ENCODE measurements around the gene DENND1A.
"Not testable (repeated sequence)": the region's sequence is repeated elsewhere in the genome, so short reads cannot be mapped to it uniquely, and the experiment has no call there.

DENND1A gene

GRCh38 chr9:123757960-123758359 is 172.0 kb downstream of the DENND1A start:
- DNase-seq = peak in 1 of 3 donors; percentile 9

DNA sequence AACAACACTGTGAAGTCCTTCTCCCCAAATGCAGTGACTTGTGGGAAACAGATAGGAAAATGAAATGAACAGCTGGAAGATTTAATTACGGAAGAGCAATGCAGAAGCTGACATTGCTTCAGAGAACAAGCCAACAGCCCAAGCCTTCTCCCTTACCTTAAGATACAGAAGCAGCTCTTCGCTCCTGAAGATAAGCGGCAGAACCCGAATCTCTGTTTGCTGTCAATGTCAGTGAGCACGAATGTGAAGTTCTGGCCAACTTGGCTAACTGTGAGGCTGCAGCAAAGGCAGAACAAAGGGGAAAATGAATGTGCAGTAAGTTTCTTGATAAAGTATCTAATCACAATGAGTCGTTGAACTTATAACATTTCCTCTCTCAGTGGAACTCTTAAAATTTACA is 172.4 kb downstream of the DENND1A start:
- no peak for DNase-seq

- DNase-seq = peak in 1 of 3 donors; percentile 29
These were observed 173.3 kb downstream of the DENND1A start for GRCh38 chr9:123756484-123757106.

GRCh38 chr9:123753669-123754258 is 176.2 kb downstream of the DENND1A start:
- peak in 1 of 3 donors; percentile 8 for DNase-seq

GRCh38 chr9:123753016-123753415 is 176.9 kb downstream of the DENND1A start:
- no peak for DNase-seq

DNA sequence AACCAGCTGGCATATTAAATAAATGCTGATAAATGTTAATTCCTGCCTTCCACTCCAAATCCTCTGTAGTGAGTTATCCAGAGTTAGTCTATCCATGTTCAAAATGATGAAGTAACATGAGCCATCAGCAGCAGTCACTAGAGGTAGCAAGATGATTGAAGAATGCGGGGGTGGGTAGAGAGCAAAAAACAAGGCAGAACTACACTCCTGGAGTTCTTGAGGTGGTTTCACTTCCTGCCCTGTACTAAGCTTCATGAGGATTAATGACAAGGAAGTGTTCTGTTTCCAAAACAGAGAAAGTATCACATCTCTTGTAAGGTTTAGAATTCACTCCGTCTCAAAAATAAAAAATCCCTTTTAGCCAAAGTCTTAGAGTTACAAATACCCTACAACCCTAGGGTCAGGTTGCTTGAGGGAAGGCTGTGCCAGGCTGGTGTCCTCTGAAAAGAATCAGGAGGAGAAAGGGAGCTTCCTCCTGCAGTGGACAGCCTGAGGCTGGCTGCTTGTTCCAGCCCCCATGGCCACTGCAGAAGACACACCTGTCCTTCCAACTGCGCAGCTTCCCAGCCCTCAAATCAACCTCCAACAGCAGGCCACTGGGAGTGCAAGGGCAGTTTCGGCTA is 180.2 kb downstream of the DENND1A start:
- DNase-seq = peak; percentile 73 to 76 (median 75)

DNA sequence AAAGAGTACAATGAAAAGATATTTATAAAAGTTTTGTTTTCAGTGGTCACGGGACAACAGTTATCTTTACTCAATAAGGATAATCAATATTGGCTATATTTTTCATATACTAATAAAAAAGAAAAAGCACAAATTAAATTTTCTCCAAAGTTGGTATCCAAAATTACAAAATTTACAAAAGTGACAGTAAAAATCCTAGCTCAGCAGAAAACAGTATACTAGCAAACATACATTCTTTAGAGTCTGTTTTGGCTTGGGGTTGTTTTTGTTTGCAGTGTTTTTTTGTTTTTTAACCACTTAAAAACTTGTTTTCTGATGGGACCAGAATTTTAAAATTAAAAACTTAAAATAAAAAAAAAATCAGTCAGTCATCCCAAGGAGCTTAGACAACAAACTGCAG is 183.2 kb downstream of the DENND1A start:
- DNase-seq = no peak

GRCh38 chr9:123745933-123746332 is 184.0 kb downstream of the DENND1A start:
- no peak for DNase-seq

GRCh38 chr9:123745451-123745850 is 184.5 kb downstream of the DENND1A start:
- no peak for DNase-seq

- no peak for DNase-seq
These were observed 186.2 kb downstream of the DENND1A start for GRCh38 chr9:123743737-123744136.

DNA sequence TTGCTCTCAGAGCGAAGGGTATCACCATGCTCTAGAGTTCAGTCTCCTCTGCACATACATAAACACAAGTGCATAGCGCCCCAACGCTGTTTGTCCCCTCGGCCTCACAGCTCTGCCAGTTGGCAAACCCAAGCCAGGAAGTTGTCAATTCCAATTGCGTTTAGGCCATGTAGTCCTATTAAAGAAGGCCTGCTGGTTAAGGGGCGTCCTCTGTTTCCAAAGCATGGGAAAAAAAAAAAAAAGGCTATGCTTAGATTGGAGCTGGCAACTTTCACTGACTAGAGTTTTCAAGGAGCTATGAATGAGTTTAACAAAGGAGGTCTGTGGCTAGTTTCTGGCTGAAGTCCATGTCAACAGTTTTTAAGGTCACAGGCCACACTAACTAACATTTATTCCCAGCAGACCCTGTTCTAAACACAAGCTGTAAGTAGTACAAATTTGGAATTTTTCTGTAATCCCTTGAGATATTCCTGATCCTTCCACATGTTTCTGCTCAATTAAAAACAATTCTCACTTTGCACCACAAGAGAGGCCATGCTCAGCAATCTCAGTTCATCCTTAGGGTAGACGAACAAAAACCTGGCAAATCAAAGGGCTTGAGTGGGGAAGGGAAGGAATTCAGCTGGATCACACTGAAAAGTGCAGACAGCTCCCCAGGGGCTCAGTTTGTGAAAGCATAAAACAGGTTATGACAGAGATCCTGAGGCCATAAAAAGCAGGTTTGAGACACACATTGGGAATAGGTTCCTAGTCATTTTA is 187.7 kb downstream of the DENND1A start:
- DNase-seq = no peak

- no peak for DNase-seq
These were observed 188.7 kb downstream of the DENND1A start for GRCh38 chr9:123741214-123741613.

GRCh38 chr9:123739902-123740301 is 190.0 kb downstream of the DENND1A start:
- DNase-seq = no peak

DNA sequence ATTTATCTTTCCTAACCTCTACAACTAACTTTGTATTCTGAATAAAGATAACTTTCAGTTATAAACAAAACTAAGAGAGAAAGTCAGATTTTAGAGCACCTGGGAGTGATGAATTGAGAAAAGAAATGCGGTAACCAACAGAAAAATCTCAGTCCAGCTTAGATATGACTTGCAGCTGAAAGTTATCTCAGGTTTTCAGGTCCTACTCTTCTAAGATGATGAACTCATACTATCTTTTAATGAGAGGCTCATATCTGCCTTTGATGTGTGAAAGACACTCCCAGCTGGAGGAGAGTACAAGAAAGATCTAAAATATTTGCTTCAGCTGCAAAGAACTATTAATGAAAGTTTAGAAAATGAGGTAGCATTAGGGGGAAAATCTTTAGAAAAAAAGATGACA is 190.5 kb downstream of the DENND1A start:
- DNase-seq = no peak

DNA sequence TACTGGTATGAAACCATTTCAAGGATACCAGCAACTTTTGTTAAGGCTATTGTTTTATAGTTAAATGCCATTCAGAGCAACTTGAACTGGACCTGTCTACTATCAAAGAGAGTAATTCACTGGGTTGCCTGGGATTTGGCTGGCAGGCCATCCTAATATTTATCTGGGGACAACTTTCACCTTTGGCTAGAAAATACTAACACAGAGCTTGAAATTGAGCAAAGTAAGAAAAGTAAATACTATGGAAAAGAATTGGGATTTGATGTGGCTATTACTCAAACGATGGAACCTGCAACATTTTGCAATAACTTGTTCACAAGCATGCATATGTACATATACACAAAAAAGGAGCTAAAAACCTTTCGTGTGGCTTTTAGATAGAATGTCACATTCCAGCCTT is 191.3 kb downstream of the DENND1A start:
- no peak for DNase-seq

GRCh38 chr9:123735376-123735775 is 194.6 kb downstream of the DENND1A start:
- no peak for DNase-seq

DNA sequence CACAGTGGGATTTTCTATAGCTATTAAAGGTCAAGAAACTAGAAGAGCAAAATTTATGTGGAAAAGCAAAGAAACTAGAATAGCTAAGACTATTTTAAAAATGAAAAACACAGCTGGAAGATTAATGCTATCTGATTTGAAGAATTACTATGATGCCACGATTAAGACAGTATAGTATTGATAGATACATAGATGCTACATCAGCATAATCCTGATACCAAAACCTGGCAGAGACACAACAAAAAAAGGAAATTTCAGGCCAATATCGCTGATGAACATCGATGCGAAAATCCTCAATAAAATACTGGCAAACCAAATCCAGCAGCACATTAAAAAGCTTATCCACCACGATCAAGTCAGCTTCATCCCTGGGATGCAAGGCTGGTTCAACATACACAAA is 201.4 kb downstream of the DENND1A start:
- not testable (repeated sequence) for DNase-seq

DNA sequence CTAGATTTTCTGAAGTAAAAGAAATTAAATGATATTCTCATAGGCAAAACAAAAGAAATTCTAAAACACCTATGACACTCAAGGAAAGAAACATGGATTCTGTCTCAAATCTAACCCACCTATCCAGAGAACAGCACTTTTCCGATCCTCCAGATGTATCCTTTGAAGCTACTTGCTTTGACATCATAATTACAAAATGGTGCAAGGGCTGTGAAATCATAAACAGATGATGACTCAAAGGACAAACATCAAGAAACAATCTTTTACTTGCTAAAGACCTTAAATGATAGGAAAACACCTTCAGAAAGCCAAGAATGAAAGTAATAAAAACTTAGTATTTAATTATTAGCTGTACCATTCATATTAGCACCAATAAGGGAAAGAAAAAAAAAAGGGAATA is 202.6 kb downstream of the DENND1A start:
- DNase-seq = no peak

GRCh38 chr9:123725389-123725788 is 204.5 kb downstream of the DENND1A start:
- DNase-seq = no peak

DNA sequence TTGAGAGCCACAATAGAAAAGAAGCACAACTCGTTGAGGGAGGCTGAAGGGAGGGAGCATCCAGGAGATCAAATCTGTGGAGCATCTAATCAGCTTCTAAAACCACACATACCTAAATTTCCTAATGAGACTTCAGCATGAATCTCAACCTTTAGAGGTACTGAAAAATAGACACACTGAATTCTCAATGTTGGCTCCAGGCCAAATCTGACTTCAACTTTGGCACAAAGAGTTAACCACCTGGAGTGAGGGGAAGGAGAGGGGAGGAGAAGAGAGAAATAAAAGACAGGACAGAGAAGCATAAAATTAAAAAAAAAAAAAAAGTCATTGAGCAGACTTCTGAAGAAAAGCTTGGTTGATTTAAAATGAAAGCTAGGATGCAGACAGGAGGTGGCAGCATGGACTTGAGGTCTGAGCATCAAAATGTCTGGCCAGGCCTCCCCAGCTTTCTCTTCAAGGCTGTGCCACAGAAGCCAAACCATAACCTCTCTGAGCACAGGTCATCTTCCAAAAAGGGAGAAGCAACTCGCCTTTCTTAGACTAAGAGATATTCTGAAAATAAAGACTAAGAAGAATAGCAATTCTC is 205.6 kb downstream of the DENND1A start:
- DNase-seq = peak; percentile 20 to 37 (median 24)

DNA sequence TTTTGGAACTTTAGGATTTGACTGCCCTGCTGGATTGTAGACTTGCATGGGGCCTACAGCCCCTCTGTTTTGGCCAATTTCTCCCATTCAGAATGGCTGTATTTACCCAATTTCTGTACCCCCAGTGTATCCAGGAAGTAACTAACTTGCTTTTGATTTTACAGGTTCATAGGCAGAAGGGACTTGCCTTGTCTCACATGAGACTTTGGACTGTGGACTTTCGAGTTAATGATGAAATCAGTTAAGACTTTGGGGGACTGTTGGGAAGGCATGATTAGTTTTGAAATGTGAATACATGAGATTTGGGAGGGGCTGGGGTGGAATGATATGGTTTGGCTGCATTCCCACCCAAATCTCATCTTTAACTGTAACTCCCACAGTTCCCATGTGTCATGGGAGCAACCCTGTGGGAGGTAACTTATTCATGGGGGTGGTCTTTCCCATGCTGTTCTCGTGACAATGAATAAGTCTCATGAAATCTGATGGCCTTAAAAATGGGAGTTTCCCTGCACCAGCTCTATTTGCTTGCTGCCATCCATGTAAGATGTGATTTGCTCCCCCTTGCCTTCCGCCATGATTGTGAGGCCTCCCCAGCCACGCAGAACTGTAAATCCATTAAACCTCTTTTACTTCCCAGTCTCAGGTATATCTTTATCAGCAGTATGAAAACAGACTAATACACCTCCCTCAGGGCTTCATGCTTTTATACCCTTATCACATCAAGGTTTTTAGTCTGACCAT is 206.6 kb downstream of the DENND1A start:
- no peak for DNase-seq

DNA sequence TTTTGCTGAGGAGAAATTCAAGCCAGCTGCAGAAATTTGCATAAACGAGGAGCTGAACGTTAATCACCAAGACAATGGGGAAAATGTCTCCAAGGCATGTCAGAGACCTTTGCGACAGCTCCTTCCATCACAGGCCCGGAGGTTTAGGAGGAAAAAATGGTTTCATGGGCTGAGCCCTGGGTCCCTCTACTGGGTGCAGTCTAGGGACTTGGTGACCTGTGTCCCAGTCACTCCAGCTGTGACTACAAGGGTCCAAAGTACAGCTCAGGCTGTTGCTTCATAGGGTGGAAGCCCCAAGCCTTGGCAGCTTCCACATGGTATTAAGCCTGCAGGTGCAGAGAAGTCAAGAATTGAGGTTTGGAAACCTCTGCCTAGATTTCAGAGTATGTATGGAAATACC is 207.5 kb downstream of the DENND1A start:
- DNase-seq = no peak

DNA sequence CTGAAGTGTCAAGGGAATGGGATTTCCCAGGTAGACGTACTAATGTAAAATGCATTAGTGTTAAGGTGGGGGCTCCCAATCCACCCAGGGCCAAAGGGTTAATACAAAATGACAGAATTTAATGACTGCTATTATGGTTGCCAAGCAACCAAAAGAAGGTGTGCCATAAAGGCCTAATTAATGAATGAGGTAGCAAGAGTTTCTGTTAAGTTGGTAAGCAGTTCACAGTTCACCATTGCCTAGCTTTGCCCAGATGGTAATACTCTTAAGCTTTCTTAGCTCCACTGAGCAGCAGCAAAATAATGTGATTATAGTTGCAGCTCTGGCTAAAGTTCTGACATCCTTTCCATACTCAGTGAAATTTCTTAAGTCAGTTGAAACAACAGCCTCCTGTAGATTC is 211.7 kb downstream of the DENND1A start:
- DNase-seq = no peak

All from suppressor macrophage treated with lipopolysaccharide for 1 hour (primary cell).